SK-N-SH (cell line): ENCODE results near the gene MBD3L2. TPM values are rescaled to one million over a fixed set of nuclear protein-coding genes. Genes with fewer than 3 reads are reported as not detected.
A peak's percentile ranks its signal among the peaks of the same experiment; 100 is the strongest.

Experiments
- CTCF ChIA-PET: fragments of 300-600, 350-600 bp; formaldehyde crosslinking; extraction: SDS; loops from one replicate; lab custom pipeline; 2021; lab: Yijun Ruan, JAX
- POLR2A ChIA-PET: fragments of 350-600 bp; sonication (Branson Sonifier 250); formaldehyde crosslinking; extraction: SDS; loops from one replicate; lab custom pipeline; 2020; ENCODE audit warnings: antibody characterized with exemption, inconsistent platforms; lab: Yijun Ruan, JAX
- DNase-seq: peaks from one replicate; pipeline ENCODE4 v3.0.0; 2012
- H2AFZ ChIP-seq: fragments of 200-600 bp; sonication (generic); 2 replicates; pipeline ENCODE4 v1.8.1; 2016; ENCODE audit warnings: antibody characterized with exemption, mild to moderate bottlenecking, low read depth
- H3F3A ChIP-seq: fragments of 200-600 bp; sonication (generic); replicated peaks from 2 replicates; pipeline ENCODE3; 2016; ENCODE audit warnings: antibody characterized with exemption, mild to moderate bottlenecking; ENCODE audit not compliant: insufficient read depth
- H3K27ac ChIP-seq, 2 experiments: fragments of 200-500 bp in 1 of 2; fragments of 200-600 bp in 1 of 2; sonication (Bioruptor generic) in 1 of 2; sonication (generic), shearing (Covaris generic) in 1 of 2; 2 replicates each; pipeline versions ENCODE4 v1.5.1 to v1.6.1; 2014 to 2016; ENCODE audit warnings: low read depth in 2 of 2, inconsistent platforms in 1 of 2, low read length in 1 of 2, mild to moderate bottlenecking in 1 of 2, mixed read lengths in 1 of 2
- H3K27me3 ChIP-seq: fragments of 200-600 bp; sonication (generic), shearing (Covaris generic); 2 replicates; pipeline ENCODE4 v1.6.1; 2016; ENCODE audit warnings: mixed run types; ENCODE audit not compliant: insufficient read depth
- H3K36me3 ChIP-seq, 2 experiments: fragments of 200-500 bp in 1 of 2; fragments of 200-600 bp in 1 of 2; sonication (Bioruptor generic) in 1 of 2; sonication (generic) in 1 of 2; replicated peaks in 1 of 2; 2 replicates each; pipeline versions ENCODE3 to v1.5.1; 2014 to 2016; ENCODE audit warnings: low read length in 1 of 2, mild to moderate bottlenecking in 1 of 2; ENCODE audit not compliant: insufficient read depth in 2 of 2, control insufficient read depth in 1 of 2
- H3K4me1 ChIP-seq, 2 experiments: fragments of 200-500 bp in 1 of 2; fragments of 200-600 bp in 1 of 2; sonication (Bioruptor generic) in 1 of 2; sonication (generic), shearing (Covaris generic) in 1 of 2; 2 replicates each; pipeline versions ENCODE4 v1.5.1 to v1.6.1; 2014 to 2016; ENCODE audit warnings: low read depth in 1 of 2, low read length in 1 of 2, mixed run types in 1 of 2; ENCODE audit not compliant: insufficient read depth in 2 of 2, control insufficient read depth in 1 of 2
- H3K4me2 ChIP-seq: fragments of 200-600 bp; sonication (generic), shearing (Covaris generic); 2 replicates; pipeline ENCODE4 v1.6.1; 2017; ENCODE audit warnings: mixed run types
- H3K4me3 ChIP-seq, 2 experiments: fragments of 200-500 bp in 1 of 2; fragments of 200-600 bp in 1 of 2; sonication (Bioruptor generic) in 1 of 2; sonication (generic), shearing (Covaris generic) in 1 of 2; 2 replicates each; pipeline versions ENCODE4 v1.5.1 to v1.8.1; 2014 to 2016; ENCODE audit warnings: low read depth in 2 of 2, inconsistent platforms in 1 of 2, low read length in 1 of 2, mild to moderate bottlenecking in 1 of 2, mixed read lengths in 1 of 2, moderate library complexity in 1 of 2
- H3K79me2 ChIP-seq: fragments of 200-600 bp; sonication (generic); 2 replicates; pipeline ENCODE4 v1.8.1; 2017; ENCODE audit warnings: mild to moderate bottlenecking; ENCODE audit not compliant: insufficient read depth
- H3K9ac ChIP-seq: fragments of 200-600 bp; sonication (generic); 2 replicates; pipeline ENCODE4 v1.6.1; 2017; ENCODE audit warnings: mixed run types
- H3K9me2 ChIP-seq: fragments of 200-600 bp; sonication (generic); 2 replicates; pipeline ENCODE4 v1.6.1; 2017; ENCODE audit warnings: mixed run types
- H3K9me3 ChIP-seq: fragments of 200-600 bp; sonication (generic); 2 replicates; pipeline ENCODE4 v1.6.1; 2017; ENCODE audit warnings: mixed run types, mild to moderate bottlenecking, moderate library complexity
- H4K20me1 ChIP-seq: fragments of 200-600 bp; sonication (generic); 2 replicates; pipeline ENCODE4 v1.6.1; 2017; ENCODE audit warnings: mild to moderate bottlenecking, mixed run types; ENCODE audit not compliant: insufficient read depth
- JUND ChIP-seq: IDR thresholded peaks from 2 replicates; pipeline ENCODE4 v1.4.0; 2012
- MXI1 ChIP-seq: IDR thresholded peaks from 2 replicates; pipeline ENCODE4 v1.6.1; 2012; ENCODE audit warnings: mild to moderate bottlenecking, low read depth, low read length, improper control_type of control experiment
- NFIC ChIP-seq: IDR thresholded peaks from 2 replicates; pipeline ENCODE4 v1.4.0; 2012; ENCODE audit warnings: borderline replicate concordance
- POLR2AphosphoS5 ChIP-seq: IDR thresholded peaks from 2 replicates; pipeline ENCODE4 v1.6.1; 2012; ENCODE audit warnings: low read depth, low read length
- RFX5 ChIP-seq: IDR thresholded peaks from 2 replicates; pipeline ENCODE4 v1.6.1; 2012; ENCODE audit warnings: mild to moderate bottlenecking, improper control_type of control experiment, low read length
- RXRA ChIP-seq: IDR thresholded peaks from 2 replicates; pipeline ENCODE4 v1.4.0; 2012; ENCODE audit warnings: low read depth, mild to moderate bottlenecking, borderline replicate concordance
- SIN3A ChIP-seq: IDR thresholded peaks from 2 replicates; pipeline ENCODE4 v1.6.1; 2012; ENCODE audit warnings: low read depth, mild to moderate bottlenecking, low read length, moderate library complexity, borderline replicate concordance
- TCF12 ChIP-seq: IDR thresholded peaks from 2 replicates; pipeline ENCODE4 v1.4.0; 2012
- WGBS: methylation state at CpG from one replicate; pipeline ENCODE4 v1.1.6; 2017; ENCODE audit warnings: low lambda C conversion rate; 5-methylcytosine and 5-hydroxymethylcytosine counted together
- polyA plus RNA-seq, 3 experiments: library from polyadenylated mRNA; depleted of rRNA; stranded (reverse); fragments of >200 nt; gene quantifications; 2 replicates each; pipeline ENCODE4 v1.2.3, GENCODE V29; 2012
- TF ChIP-seq, protein P1 (sequence below): IDR thresholded peaks from 2 replicates; pipeline ENCODE4 v1.4.0; 2012; ENCODE audit warnings: low read depth, borderline replicate concordance
- TF ChIP-seq, protein P2 (sequence below): IDR thresholded peaks from 2 replicates; pipeline ENCODE4; 2012

Gene MBD3L2
- polyA plus RNA-seq, 1 of the 3 experiments (the other 2 are of a cell fraction) = 0.12 TPM

GRCh38 chr19:7010722-7011593 lies 38.2 kb upstream of the MBD3L2 start:
- no peaks in the 10 kb centered on the region for H3K9me3 ChIP-seq
- H3K27me3 ChIP-seq = peaks cover 22% of the 10 kb centered on the region; the same call in 1 of the 2 replicates
- no peak for DNase-seq
- H3F3A ChIP-seq = no peaks in the 10 kb centered on the region
- 16% methylated on average over 11 of the region's 12 CpGs for WGBS
- H3K9me2 ChIP-seq = no peaks in the 10 kb centered on the region
- no peaks in the 10 kb centered on the region for H4K20me1 ChIP-seq
- no peaks in the 10 kb centered on the region for H3K4me1 ChIP-seq
- no peak for TF ChIP-seq POLR2AphosphoS5
- no peak for TF ChIP-seq RFX5
- TF ChIP-seq TCF12 = no peak
- TF ChIP-seq, protein P1, sequence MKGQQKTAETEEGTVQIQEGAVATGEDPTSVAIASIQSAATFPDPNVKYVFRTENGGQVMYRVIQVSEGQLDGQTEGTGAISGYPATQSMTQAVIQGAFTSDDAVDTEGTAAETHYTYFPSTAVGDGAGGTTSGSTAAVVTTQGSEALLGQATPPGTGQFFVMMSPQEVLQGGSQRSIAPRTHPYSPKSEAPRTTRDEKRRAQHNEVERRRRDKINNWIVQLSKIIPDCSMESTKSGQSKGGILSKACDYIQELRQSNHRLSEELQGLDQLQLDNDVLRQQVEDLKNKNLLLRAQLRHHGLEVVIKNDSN = peak; percentile 27; the same call in 1 of the 2 replicates
- no peak for TF ChIP-seq MXI1
- TF ChIP-seq SIN3A = no peak
- H3K4me3 ChIP-seq = no peak overlapping the region
- no peaks in the 10 kb centered on the region for H3K79me2 ChIP-seq
- no peaks in the 10 kb centered on the region for H3K36me3 ChIP-seq
- no peak overlapping the region for H3K4me2 ChIP-seq
- ChIA-PET POLR2A (no interaction called here), CTCF (no interaction called here)
- H3K9ac ChIP-seq = no peak overlapping the region
- H3K27ac ChIP-seq = no peak overlapping the region
- H2AFZ ChIP-seq = no peak overlapping the region

- no peak overlapping the region for H3K9ac ChIP-seq
- H3K4me3 ChIP-seq = no peak overlapping the region
- no peaks in the 10 kb centered on the region for H3K9me3 ChIP-seq
- H3F3A ChIP-seq = no peaks in the 10 kb centered on the region
- ChIA-PET POLR2A (no interaction called here), CTCF (no interaction called here)
- no peaks in the 10 kb centered on the region for H3K4me1 ChIP-seq
- H3K9me2 ChIP-seq = no peaks in the 10 kb centered on the region
- no peak overlapping the region for H2AFZ ChIP-seq
- H3K79me2 ChIP-seq = no peaks in the 10 kb centered on the region
- WGBS = 6% methylated on average over 4 of the region's 4 CpGs
- H4K20me1 ChIP-seq = no peaks in the 10 kb centered on the region
- no peak for DNase-seq
- H3K27me3 ChIP-seq = peaks cover 25% of the 10 kb centered on the region; the same call in 1 of the 2 replicates
- TF ChIP-seq JUND = 0 out of 2 replicates have a peak, but pooled peaks have one; percentile 12
- TF ChIP-seq RXRA = no peak
- TF ChIP-seq, protein P1 = no peak
- 0 out of 2 replicates have a peak, but pooled peaks have one; percentile 30 for TF ChIP-seq NFIC
- TF ChIP-seq, protein P2, sequence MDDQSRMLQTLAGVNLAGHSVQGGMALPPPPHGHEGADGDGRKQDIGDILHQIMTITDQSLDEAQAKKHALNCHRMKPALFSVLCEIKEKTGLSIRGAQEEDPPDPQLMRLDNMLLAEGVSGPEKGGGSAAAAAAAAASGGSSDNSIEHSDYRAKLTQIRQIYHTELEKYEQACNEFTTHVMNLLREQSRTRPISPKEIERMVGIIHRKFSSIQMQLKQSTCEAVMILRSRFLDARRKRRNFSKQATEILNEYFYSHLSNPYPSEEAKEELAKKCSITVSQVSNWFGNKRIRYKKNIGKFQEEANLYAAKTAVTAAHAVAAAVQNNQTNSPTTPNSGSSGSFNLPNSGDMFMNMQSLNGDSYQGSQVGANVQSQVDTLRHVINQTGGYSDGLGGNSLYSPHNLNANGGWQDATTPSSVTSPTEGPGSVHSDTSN = peak; percentile 64
- no peak overlapping the region for H3K4me2 ChIP-seq
- no peaks in the 10 kb centered on the region for H3K36me3 ChIP-seq
- no peak overlapping the region for H3K27ac ChIP-seq
Measured at GRCh38 chr19:7013678-7014077, 35.4 kb upstream of the MBD3L2 start.
